NCI-H460 (cell line): ENCODE measurements around the gene UBL3. TPM values are rescaled to one million over a fixed set of nuclear protein-coding genes. Genes with fewer than 3 reads are reported as not detected.

Source experiments
- DNase-seq: peaks from one replicate; pipeline ENCODE4 v3.0.0-alpha.2; 2016; ENCODE audit warnings: low read depth; ENCODE audit errors: extremely low read depth
- total RNA-seq: library from RNA; depleted of rRNA; stranded (reverse); fragments of >200 nt; shearing (Covaris generic); gene quantifications from 2 replicates; pipeline ENCODE4 v1.2.3, GENCODE V29; 2014

Gene UBL3
- total RNA-seq, 1 experiment from 2014 or later: 11.8 TPM

GRCh38 chr13:29858231-29858630 is 7.8 kb upstream of the UBL3 start:
- no peak for DNase-seq

GRCh38 chr13:29857085-29857484 is 6.7 kb upstream of the UBL3 start:
- DNase-seq: no peak

- no peak for DNase-seq
These were observed 6.0 kb upstream of the UBL3 start for GRCh38 chr13:29856426-29856825.

GRCh38 chr13:29855784-29856183 is 5.4 kb upstream of the UBL3 start:
- DNase-seq: no peak

- no peak for DNase-seq
These were observed 4.6 kb upstream of the UBL3 start for GRCh38 chr13:29855009-29855408.

- DNase-seq: no peak
These were observed 2.7 kb upstream of the UBL3 start for GRCh38 chr13:29853131-29853530.

- no peak for DNase-seq
These were observed 2.1 kb upstream of the UBL3 start for GRCh38 chr13:29852472-29853054.

GRCh38 chr13:29849731-29850212 is 645 bp downstream of the UBL3 start:
- peak; percentile 32 for DNase-seq

GRCh38 chr13:29849071-29849631 is 1.3 kb downstream of the UBL3 start:
- no peak for DNase-seq

GRCh38 chr13:29847501-29847983 is 2.9 kb downstream of the UBL3 start:
- DNase-seq: no peak

- DNase-seq: no peak
These were observed 3.8 kb downstream of the UBL3 start for GRCh38 chr13:29846475-29847256.

GRCh38 chr13:29845440-29846056 is 4.9 kb downstream of the UBL3 start:
- DNase-seq: no peak

GRCh38 chr13:29844441-29844840 is 6.0 kb downstream of the UBL3 start:
- DNase-seq: no peak

GRCh38 chr13:29840585-29840984 is 9.8 kb downstream of the UBL3 start:
- DNase-seq: no peak

- DNase-seq: no peak
These were observed 14.9 kb downstream of the UBL3 start for GRCh38 chr13:29835280-29836061.

GRCh38 chr13:29832761-29833298 is 17.6 kb downstream of the UBL3 start:
- DNase-seq: no peak

GRCh38 chr13:29830000-29830399 is 20.4 kb downstream of the UBL3 start:
- no peak for DNase-seq

- no peak for DNase-seq
These were observed 31.3 kb downstream of the UBL3 start for GRCh38 chr13:29819143-29819542.

- DNase-seq: no peak
These were observed 32.6 kb downstream of the UBL3 start for GRCh38 chr13:29817604-29818378.

- DNase-seq: no peak
These were observed 33.7 kb downstream of the UBL3 start for GRCh38 chr13:29816715-29817114.
